Activated CD4-positive, alpha-beta memory T cell treated with anti-CD3 and anti-CD28 coated beads, Interleukin-2, amount 10 ng/mL, durations not matched to agents 7 days and 5 days (primary cell): ENCODE results near the gene CLSTN1. TPM values are rescaled to one million over a fixed set of nuclear protein-coding genes. Genes with fewer than 3 reads are reported as not detected.

Experiments used
- CTCF ChIA-PET: fragments of 350-600 bp; sonication (Branson Sonifier 250); formaldehyde crosslinking; loops from one replicate; lab custom pipeline; 2021; ENCODE audit warnings: antibody characterized with exemption, inconsistent platforms; lab: Charles Lee
- POLR2A ChIA-PET: fragments of 350-600 bp; sonication (Branson Sonifier 250); formaldehyde crosslinking; loops from one replicate; lab custom pipeline; 2021; ENCODE audit warnings: antibody characterized with exemption; lab: Charles Lee
- DNase-seq: peaks from one replicate; pipeline ENCODE4 v3.0.0-alpha.2; 2020
- H3K27ac Mint-ChIP-seq: one replicate; pipeline ENCODE4 v1.8.0; 2021; ENCODE audit warnings: mild to moderate bottlenecking, mixed read lengths
- H3K27me3 Mint-ChIP-seq: one replicate; pipeline ENCODE4 v1.8.0; 2021; ENCODE audit warnings: mixed read lengths
- H3K36me3 Mint-ChIP-seq: one replicate; pipeline ENCODE4 v1.8.0; 2021; ENCODE audit warnings: low read depth, mixed read lengths
- H3K4me1 Mint-ChIP-seq: one replicate; pipeline ENCODE4 v1.8.0; 2021; ENCODE audit warnings: mixed read lengths
- H3K4me3 Mint-ChIP-seq: one replicate; pipeline ENCODE4 v1.8.0; 2021; ENCODE audit warnings: mild to moderate bottlenecking, mixed read lengths
- H3K9me3 Mint-ChIP-seq: one replicate; pipeline ENCODE4 v1.8.0; 2021; ENCODE audit warnings: mixed read lengths
- total RNA-seq, 2 experiments: library from RNA; stranded (reverse); gene quantifications; one replicate each; pipeline ENCODE4 v1.2.3, GENCODE V29; 2021

The CLSTN1 gene
- total RNA-seq, 2 experiments from 2014 or later: 96.9 to 102 TPM

DNA sequence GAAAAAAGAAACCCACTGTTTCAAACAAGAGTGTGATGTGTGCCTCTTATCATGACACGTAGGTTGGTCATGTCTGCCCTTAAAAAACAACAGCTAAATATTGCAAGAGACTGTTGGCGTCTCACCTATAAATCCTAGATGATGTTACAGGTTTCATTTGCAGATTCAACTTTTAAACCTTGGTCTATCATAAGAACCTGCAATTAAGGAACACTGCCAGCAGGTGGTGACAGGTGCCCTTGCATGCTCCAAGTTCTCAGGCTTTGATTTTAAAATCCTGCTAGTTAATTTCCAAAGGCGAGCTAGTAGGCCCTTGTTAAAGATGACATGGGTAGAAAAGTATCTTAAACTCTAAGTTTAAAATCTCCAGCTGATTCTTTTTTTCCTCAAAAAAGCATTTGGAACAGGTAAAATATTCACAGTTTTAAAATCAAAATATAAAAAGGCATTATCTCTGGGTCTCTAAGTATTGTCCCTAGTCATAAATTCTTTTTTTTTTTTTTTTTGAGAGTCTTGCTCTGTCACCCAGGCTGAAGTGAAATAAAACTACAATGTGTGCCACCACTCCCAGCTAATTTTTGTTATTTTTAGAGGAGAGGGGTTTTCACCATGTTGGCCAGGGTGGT is 39.1 kb downstream of the CLSTN1 start:
- Mint-ChIP-seq H3K27me3 (no peaks in the 10 kb centered on the region), H3K9me3 (no peaks in the 10 kb centered on the region), H3K27ac (no peak overlapping the region), H3K4me1 (peaks cover 54% of the 10 kb centered on the region), H3K36me3 (peaks cover 8% of the 10 kb centered on the region), H3K4me3 (no peak overlapping the region)
- peak; percentile 68 for DNase-seq
- CTCF ChIA-PET: interaction anchor here (0.7 to 8.2 kb wide), 36 partner anchors 8 to 483 kb away, joined by 3 to 141 read pairs (median 4); no protein-coding TSS in a partner anchor
- POLR2A ChIA-PET: interaction anchor here (0.9 to 2.1 kb wide), 4 partner anchors 15 to 156 kb away, joined by 3 to 10 read pairs (median 4); partner anchors contain the start of gene CLSTN1

DNA sequence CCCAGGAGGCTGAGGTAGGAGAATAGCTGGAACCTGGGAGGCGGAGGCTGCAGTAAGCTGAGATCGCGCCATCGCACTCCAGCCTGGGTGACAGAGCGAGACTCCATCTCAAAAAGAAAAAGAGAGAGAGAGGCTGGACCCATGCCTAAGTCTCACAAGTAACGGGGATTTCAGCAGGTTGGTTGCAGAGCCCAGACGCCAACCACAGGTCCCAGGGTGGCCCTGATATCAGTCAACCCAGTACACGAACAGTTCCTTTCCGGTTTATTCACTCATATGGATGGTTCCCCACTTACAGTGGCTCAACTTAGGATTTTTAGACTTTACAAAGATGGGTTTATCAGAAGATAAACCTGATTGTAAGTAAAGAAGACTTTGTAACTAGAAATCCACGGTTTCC is 40.9 kb downstream of the CLSTN1 start:
- POLR2A ChIA-PET: interaction anchor here (1.3 kb wide), 1 partner anchor 54 kb away, joined by 4 read pairs; no protein-coding TSS in a partner anchor
- no peak overlapping the region for H3K4me3 Mint-ChIP-seq
- peaks cover 47% of the 10 kb centered on the region for H3K4me1 Mint-ChIP-seq
- no peaks in the 10 kb centered on the region for H3K9me3 Mint-ChIP-seq
- CTCF ChIA-PET: interaction anchor here (1.2 to 8.2 kb wide), 4 partner anchors 17 to 94 kb away, joined by 3 to 141 read pairs (median 8); no protein-coding TSS in a partner anchor
- no peaks in the 10 kb centered on the region for H3K36me3 Mint-ChIP-seq
- no peaks in the 10 kb centered on the region for H3K27me3 Mint-ChIP-seq
- H3K27ac Mint-ChIP-seq: no peak overlapping the region
- DNase-seq: no peak

DNA sequence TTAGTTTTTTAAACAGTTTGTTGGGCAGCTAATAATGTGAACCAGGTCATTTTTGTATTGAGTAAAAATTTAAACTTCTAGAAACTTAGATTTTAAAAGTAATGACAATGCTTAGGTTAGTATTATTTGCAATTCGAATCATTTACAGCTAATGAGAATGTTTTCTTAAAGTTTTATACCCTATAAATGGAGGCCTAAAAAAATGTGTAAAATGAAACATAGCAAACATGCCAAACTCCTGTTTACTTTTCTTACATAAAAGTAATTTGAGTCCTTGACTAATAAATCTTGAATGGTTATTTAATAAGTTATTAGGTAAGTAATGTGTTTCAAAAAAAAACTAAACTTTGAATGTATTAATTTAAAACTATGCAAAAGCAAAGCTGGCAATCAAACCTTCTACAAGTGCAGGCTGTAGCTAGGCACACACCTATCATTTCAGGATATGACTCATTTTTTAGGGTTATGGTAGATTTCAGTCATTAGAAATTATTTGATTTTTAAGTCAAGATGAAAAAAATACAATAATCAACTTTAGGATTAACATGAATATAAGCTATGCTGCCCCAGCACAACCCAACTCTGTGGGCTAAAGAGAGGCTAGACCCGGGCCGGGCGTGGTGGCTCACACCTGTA is 41.5 kb downstream of the CLSTN1 start:
- H3K36me3 Mint-ChIP-seq: no peaks in the 10 kb centered on the region
- no peaks in the 10 kb centered on the region for H3K9me3 Mint-ChIP-seq
- no peak overlapping the region for H3K4me3 Mint-ChIP-seq
- DNase-seq: no peak
- peaks cover 40% of the 10 kb centered on the region for H3K4me1 Mint-ChIP-seq
- H3K27me3 Mint-ChIP-seq: no peaks in the 10 kb centered on the region
- CTCF ChIA-PET: interaction anchor here (0.7 to 8.2 kb wide), 7 partner anchors 9 to 166 kb away, joined by 3 to 141 read pairs (median 3); no protein-coding TSS in a partner anchor
- no peak overlapping the region for H3K27ac Mint-ChIP-seq
- POLR2A ChIA-PET: interaction anchor here (1.3 kb wide), 1 partner anchor 53 kb away, joined by 4 read pairs; no protein-coding TSS in a partner anchor

DNA sequence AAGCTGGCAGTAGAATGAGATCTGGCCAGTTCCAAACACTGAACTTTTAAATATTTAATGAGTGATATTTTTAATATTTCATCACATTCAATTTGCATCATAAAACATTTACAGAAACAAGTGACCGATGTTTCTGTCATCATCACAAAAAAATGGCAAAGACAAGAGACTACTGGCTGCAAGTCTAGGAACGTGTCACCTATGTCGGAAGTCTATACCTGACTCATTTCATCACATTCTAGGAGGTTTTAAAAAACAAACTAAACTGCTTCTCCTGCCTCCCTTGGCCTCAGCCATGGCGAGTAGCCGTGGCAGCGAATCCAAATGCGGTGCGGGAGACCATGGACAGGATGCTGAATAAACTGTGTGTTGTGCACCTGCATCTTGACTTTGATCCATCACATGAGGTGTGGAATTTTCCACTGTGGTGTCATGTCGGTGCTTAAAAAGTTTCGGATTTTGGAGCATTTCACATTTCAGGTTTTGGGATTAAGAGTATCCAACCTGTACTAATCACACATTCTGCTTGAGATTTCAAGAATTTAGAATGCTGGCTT is 43.1 kb downstream of the CLSTN1 start:
- ChIA-PET POLR2A (no interaction called here), CTCF (interaction anchor here (0.7 to 8.2 kb wide), 3 partner anchors 85 to 157 kb away, joined by 4 to 141 read pairs (median 12); no protein-coding TSS in a partner anchor)
- Mint-ChIP-seq H3K9me3 (no peaks in the 10 kb centered on the region), H3K4me1 (peaks cover 32% of the 10 kb centered on the region), H3K27ac (no peak overlapping the region), H3K36me3 (no peaks in the 10 kb centered on the region), H3K4me3 (no peak overlapping the region), H3K27me3 (no peaks in the 10 kb centered on the region)
- no peak for DNase-seq

GRCh38 chr1:9778905-9779304 is 44.9 kb downstream of the CLSTN1 start:
- H3K4me1 Mint-ChIP-seq: peaks cover 26% of the 10 kb centered on the region
- H3K27ac Mint-ChIP-seq: no peak overlapping the region
- no peaks in the 10 kb centered on the region for H3K9me3 Mint-ChIP-seq
- CTCF ChIA-PET: interaction anchor here (1.3 to 1.8 kb wide), 2 partner anchors 90 to 163 kb away, joined by 3 to 7 read pairs; no protein-coding TSS in a partner anchor
- DNase-seq: no peak
- H3K36me3 Mint-ChIP-seq: no peaks in the 10 kb centered on the region
- no peak overlapping the region for H3K4me3 Mint-ChIP-seq
- POLR2A ChIA-PET: interaction anchor here (0.7 kb wide), 1 partner anchor 150 kb away, joined by 3 read pairs; no protein-coding TSS in a partner anchor
- H3K27me3 Mint-ChIP-seq: no peaks in the 10 kb centered on the region

DNA sequence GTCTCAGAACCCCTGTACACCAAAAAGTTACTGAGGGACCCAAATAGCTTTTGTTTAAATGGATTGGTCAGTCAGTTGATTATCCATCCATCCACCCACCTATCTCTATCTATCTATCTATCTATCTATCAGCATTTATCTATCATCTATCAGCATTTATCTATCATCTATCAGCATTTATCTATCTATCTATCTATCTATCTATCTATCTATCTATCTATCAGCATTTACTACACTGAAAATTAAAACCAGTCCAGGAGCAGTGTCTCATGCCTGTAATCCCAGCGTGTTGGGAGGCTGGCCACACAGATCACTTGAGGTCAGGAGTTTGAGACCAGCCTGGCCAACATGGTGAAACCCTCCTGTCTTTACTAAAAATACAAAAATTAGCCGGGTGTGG is 47.1 kb downstream of the CLSTN1 start:
- CTCF ChIA-PET: no interaction called here
- Mint-ChIP-seq H3K27me3 (no peaks in the 10 kb centered on the region), H3K4me1 (peaks cover 13% of the 10 kb centered on the region), H3K27ac (no peak overlapping the region), H3K36me3 (peaks cover 16% of the 10 kb centered on the region), H3K4me3 (no peak overlapping the region), H3K9me3 (no peaks in the 10 kb centered on the region)
- POLR2A ChIA-PET: no interaction called here
- DNase-seq: no peak

GRCh38 chr1:9774712-9775679 is 48.8 kb downstream of the CLSTN1 start:
- ChIA-PET POLR2A (no interaction called here), CTCF (interaction anchor here (2.7 kb wide), 1 partner anchor 10 kb away, joined by 10 read pairs; no protein-coding TSS in a partner anchor)
- DNase-seq: no peak
- Mint-ChIP-seq H3K4me1 (peaks cover 6% of the 10 kb centered on the region), H3K9me3 (no peaks in the 10 kb centered on the region), H3K27me3 (no peaks in the 10 kb centered on the region), H3K4me3 (no peak overlapping the region), H3K27ac (no peak overlapping the region), H3K36me3 (peaks cover 18% of the 10 kb centered on the region)

DNA sequence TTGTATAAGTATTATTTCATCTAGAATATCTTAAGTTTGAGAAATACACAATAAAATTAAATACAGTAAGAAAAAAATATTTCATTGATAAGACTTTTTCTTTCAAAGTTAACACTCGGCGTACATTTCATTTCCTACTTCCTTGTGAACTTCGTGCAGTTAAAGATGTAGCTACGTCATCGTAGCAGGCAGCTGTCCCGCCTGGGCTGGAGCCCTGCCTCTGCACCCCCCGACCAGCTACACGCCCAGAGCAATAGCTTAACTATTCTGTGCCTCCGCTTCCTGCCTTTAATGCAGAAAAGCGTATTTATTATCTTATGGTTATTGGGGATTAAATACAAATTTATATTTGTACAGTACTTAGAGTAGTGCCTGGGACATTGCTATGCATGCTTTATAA is 53.5 kb downstream of the CLSTN1 start:
- CTCF ChIA-PET: interaction anchor here (2.1 kb wide), 1 partner anchor 14 kb away, joined by 5 read pairs; no protein-coding TSS in a partner anchor
- H3K27me3 Mint-ChIP-seq: no peaks in the 10 kb centered on the region

GRCh38 chr1:9768983-9769382 is 54.8 kb downstream of the CLSTN1 start:
- H3K27me3 Mint-ChIP-seq: no peaks in the 10 kb centered on the region
- no peak for DNase-seq
- H3K4me1 Mint-ChIP-seq: peaks cover 3% of the 10 kb centered on the region
- no peak overlapping the region for H3K27ac Mint-ChIP-seq
- POLR2A ChIA-PET: no interaction called here
- H3K4me3 Mint-ChIP-seq: no peak overlapping the region
- no peaks in the 10 kb centered on the region for H3K9me3 Mint-ChIP-seq
- H3K36me3 Mint-ChIP-seq: peaks cover 23% of the 10 kb centered on the region
- CTCF ChIA-PET: no interaction called here

More for the DNA sequence above, 53.5 kb downstream of the CLSTN1 start:
- Mint-ChIP-seq H3K4me1 (peaks cover 6% of the 10 kb centered on the region), H3K36me3 (peaks cover 23% of the 10 kb centered on the region), H3K4me3 (no peak overlapping the region), H3K9me3 (no peaks in the 10 kb centered on the region), H3K27ac (no peak overlapping the region)
- POLR2A ChIA-PET: no interaction called here
- DNase-seq: no peak

DNA sequence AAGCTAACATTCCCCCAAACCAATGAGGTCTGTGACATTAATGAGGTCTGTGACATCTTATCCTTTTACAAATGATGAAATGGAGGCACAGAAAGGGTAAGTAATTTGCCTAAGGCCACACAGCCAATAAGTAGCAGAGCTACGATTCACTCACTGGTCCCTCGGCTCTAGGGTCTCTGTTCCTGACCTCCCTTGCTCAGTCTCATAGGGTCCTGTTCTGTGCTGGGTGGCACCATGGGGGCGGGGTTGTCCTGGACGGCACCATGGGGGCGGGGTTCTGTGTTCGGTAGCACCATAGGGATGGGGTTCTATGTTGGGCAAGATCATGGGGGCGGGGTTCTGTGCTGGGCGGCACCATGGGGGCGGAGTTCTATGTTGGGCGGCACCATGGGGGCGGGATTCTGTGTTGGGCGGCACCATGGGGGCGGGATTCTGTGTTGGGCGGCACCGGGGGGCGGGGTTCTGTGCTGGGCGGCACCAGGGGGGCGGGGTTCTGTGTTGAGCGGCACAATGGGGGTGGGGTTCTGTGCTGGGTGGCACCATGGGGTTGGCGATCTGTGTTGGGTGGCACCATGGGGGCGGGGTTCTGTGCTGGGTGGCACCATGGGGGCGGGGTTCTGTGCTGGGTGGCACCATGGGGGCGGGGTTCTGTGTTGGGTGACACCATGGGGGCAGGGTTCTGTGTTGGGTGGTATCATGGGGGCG is 55.6 kb downstream of the CLSTN1 start:
- peaks cover 23% of the 10 kb centered on the region for H3K36me3 Mint-ChIP-seq
- H3K27me3 Mint-ChIP-seq: no peaks in the 10 kb centered on the region
- ChIA-PET POLR2A (no interaction called here), CTCF (interaction anchor here (0.6 to 0.7 kb wide), 2 partner anchors 16 to 18 kb away, joined by 3 read pairs; no protein-coding TSS in a partner anchor)
- DNase-seq: peak; percentile 24
- peaks cover 4% of the 10 kb centered on the region for H3K4me1 Mint-ChIP-seq
- H3K9me3 Mint-ChIP-seq: no peaks in the 10 kb centered on the region
- H3K4me3 Mint-ChIP-seq: no peak overlapping the region
- no peak overlapping the region for H3K27ac Mint-ChIP-seq

GRCh38 chr1:9766759-9767442 is 56.9 kb downstream of the CLSTN1 start:
- POLR2A ChIA-PET: no interaction called here
- Mint-ChIP-seq H3K27me3 (no peaks in the 10 kb centered on the region), H3K9me3 (no peaks in the 10 kb centered on the region), H3K27ac (no peak overlapping the region), H3K36me3 (peaks cover 16% of the 10 kb centered on the region), H3K4me3 (no peak overlapping the region), H3K4me1 (peaks cover 4% of the 10 kb centered on the region)
- CTCF ChIA-PET: interaction anchor here (0.8 kb wide), 1 partner anchor 151 kb away, joined by 4 read pairs; no protein-coding TSS in a partner anchor
- no peak for DNase-seq
